Left lung (tissue), 14 donors: ENCODE measurements around the gene CLDN10. TPM values are rescaled to one million over a fixed set of nuclear protein-coding genes. Genes with fewer than 3 reads are reported as not detected.

ENCODE experiments used
- ATAC-seq: fragments of 200-7000 bp; cut with Tn5 transposase; one replicate; pipeline ENCODE4 v1.9.1; 2020; ENCODE audit warnings: moderate library complexity
- DNase-seq, 4 donors: peaks; one replicate each; pipeline ENCODE4 v3.0.0-alpha.2; 2013 to 2020
- H3K27ac ChIP-seq, 2 donors: fragments of 200-600 bp; sonication (generic) in 1 of 2; one replicate each; pipeline versions ENCODE4 v1.5.0 to v1.8.0; 2020 to 2021
- H3K27me3 ChIP-seq, 2 donors: fragments of 200-600 bp; sonication (generic) in 1 of 2; one replicate each; pipeline versions ENCODE4 v1.5.0 to v1.8.0; 2020 to 2021
- H3K36me3 ChIP-seq, 2 donors: fragments of 200-600 bp; sonication (generic) in 1 of 2; one replicate each; pipeline versions ENCODE4 v1.5.0 to v1.8.0; 2020 to 2021
- H3K4me1 ChIP-seq, 2 donors: fragments of 200-600 bp; one replicate each; pipeline ENCODE4 v1.8.0; 2021
- H3K4me3 ChIP-seq, 2 donors: fragments of 200-600 bp; sonication (generic) in 1 of 2; one replicate each; pipeline versions ENCODE4 v1.5.0 to v1.8.0; 2020 to 2021; ENCODE audit warnings: mild to moderate bottlenecking in 1 of 2
- H3K9me3 ChIP-seq, 2 donors: fragments of 200-600 bp; sonication (generic) in 1 of 2; one replicate each; pipeline versions ENCODE4 v1.5.0 to v1.8.0; 2020 to 2021
- intact Hi-C, 2 donors: fragments of 100-400 bp; cut with DNase I; formaldehyde crosslinking; loops; one replicate each; pipeline versions ENCODE4 v1.11.2 to v1.14.2; 2022
- long read RNA-seq, 12 donors: library from polyadenylated mRNA in 2 of 12; unstranded in 2 of 12; transcript quantifications; one replicate each; pipeline ENCODE4 v2.0.0 and lab custom pipeline, GENCODE V29; 2019 to 2026
- polyA plus RNA-seq, 6 donors: library from polyadenylated mRNA; unstranded; fragments of 120-200 nt; gene quantifications; one replicate each; pipeline ENCODE4 v1.2.1, GENCODE V29; 2013; ENCODE audit not compliant: insufficient read length in 6 of 6
- total RNA-seq, 2 donors: library from RNA; stranded (reverse); fragmentation: NEBNext Ultra II Directional; extraction: Animal tissue kit (Norgen Biotek cat#: 25700); gene quantifications; one replicate each; pipeline ENCODE4 v1.2.1, GENCODE V29; 2021
- TF ChIP-seq, protein P1 (sequence below), 2 donors: fragments of 200-600 bp; sonication (generic) in 1 of 2; IDR thresholded peaks; one replicate each; pipeline versions ENCODE4 v1.5.0 to v1.8.0; 2021; ENCODE audit warnings: antibody characterized with exemption in 2 of 2
- donor health status: DM: no; HTN: yes; CAD: no.
- donor health status: DM: no; HTN: no; CAD: no.

The CLDN10 gene, protein sequence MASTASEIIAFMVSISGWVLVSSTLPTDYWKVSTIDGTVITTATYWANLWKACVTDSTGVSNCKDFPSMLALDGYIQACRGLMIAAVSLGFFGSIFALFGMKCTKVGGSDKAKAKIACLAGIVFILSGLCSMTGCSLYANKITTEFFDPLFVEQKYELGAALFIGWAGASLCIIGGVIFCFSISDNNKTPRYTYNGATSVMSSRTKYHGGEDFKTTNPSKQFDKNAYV
- total RNA-seq (1 to 10 TPM; 1.3 to 1.9 TPM), polyA plus RNA-seq (1 to 10 TPM; 2.0 to 4.7 (median 2.9) TPM)
- long read RNA-seq, donor 1, partial matches to known transcripts: 0 of 1 reads
- long read RNA-seq, donor 1, other reads (novel, unspliced or antisense): 0 of 1 reads
- long read RNA-seq, donor 2, partial matches to known transcripts: 0 of 1 reads
- long read RNA-seq, donor 2, other reads (novel, unspliced or antisense): 0 of 1 reads
- long read RNA-seq, donor 3, partial matches to known transcripts: 0 of 1 reads
- long read RNA-seq, donor 3, other reads (novel, unspliced or antisense): 0 of 1 reads
- long read RNA-seq, donor 4, partial matches to known transcripts: 0 of 3 reads
- long read RNA-seq, donor 4, other reads (novel, unspliced or antisense): 0 of 3 reads
- long read RNA-seq, donor 5, transcript CLDN10-201 (5 exons, 949 nt): major isoform, 5 of 5 reads
- long read RNA-seq, donor 5, partial matches to known transcripts: 0 of 5 reads
- long read RNA-seq, donor 5, other reads (novel, unspliced or antisense): 0 of 5 reads
- long read RNA-seq, donor 6, partial matches to known transcripts: 0 of 4 reads
- long read RNA-seq, donor 6, other reads (novel, unspliced or antisense): 0 of 4 reads
- long read RNA-seq, donor 7, partial matches to known transcripts: 0 of 2 reads
- long read RNA-seq, donor 7, other reads (novel, unspliced or antisense): 0 of 2 reads
- long read RNA-seq, donor 8, partial matches to known transcripts: 12 of 14 reads
- long read RNA-seq, donor 8, other reads (novel, unspliced or antisense): 0 of 14 reads
- long read RNA-seq, donor 9: 0 reads
- long read RNA-seq, donor 10, partial matches to known transcripts: 0 of 3 reads
- long read RNA-seq, donor 10, other reads (novel, unspliced or antisense): 1 of 3 reads
- long read RNA-seq, donor 11, transcript CLDN10-201 (5 exons, 949 nt): major isoform, 9 of 9 reads
- long read RNA-seq, donor 11, partial matches to known transcripts: 0 of 9 reads
- long read RNA-seq, donor 11, other reads (novel, unspliced or antisense): 0 of 9 reads
- long read RNA-seq, donor 12, partial matches to known transcripts: 0 of 2 reads
- long read RNA-seq, donor 12, other reads (novel, unspliced or antisense): 0 of 2 reads

DNA sequence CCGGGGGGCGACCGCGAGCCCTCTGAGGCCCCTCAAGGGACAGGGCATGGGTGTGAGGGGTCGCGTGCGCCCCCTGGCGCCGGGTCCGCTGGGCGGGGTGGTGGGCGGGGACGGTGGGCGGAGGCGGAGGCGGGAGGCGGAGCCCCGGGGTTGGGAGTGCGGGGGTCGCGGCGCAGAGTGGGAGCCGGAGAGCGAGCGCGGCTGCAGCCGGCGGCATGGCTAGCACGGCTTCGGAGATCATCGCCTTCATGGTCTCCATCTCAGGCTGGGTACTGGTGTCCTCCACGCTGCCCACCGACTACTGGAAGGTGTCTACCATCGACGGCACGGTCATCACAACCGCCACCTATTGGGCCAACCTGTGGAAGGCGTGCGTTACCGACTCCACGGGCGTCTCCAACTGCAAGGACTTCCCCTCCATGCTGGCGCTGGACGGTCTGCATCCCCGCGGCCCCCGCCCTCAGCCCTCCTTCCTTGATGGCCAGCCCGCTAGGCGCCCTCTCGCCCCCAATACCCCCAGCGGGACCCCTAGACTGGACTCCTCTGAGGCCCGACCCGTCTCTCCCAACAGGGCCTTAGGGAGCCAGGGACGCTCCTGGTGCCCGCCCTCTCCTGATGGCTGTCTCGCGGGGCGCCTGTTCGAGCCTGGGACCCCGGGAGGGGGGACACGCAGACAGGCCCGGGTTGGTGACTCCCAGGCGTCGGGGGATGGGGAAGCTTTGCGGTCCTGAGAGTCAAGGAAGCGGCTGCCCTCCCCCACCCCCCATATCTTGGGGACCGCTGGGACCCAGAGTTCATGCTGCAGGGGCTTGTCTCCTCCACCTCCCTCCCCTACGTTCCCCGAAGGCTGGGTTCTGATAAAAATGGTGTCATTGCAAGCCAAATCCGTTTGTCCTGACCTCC lies at the start of gene CLDN10:
Gene CLDN10 (plus strand): TSS at position 182 of the 903 bp plus-strand sequence. CDS start 34 bp downstream, at position 216.
- intact Hi-C loops: no loop called here
- Histone ChIP-seq H3K27ac (no peak within 1 kb of the TSS), H3K4me1 (peaks cover 0 to 19% of the 10 kb centered on the region in 2 donors), H3K27me3 (peaks cover 43 to 57% of the 10 kb centered on the region in 2 donors), H3K9me3 (no peaks in the 10 kb centered on the region), H3K36me3 (no peaks in the 10 kb centered on the region), H3K4me3 (peak within 1 kb of the TSS in 1 of 2 donors; percentile 16)
- TF ChIP-seq, protein P1, sequence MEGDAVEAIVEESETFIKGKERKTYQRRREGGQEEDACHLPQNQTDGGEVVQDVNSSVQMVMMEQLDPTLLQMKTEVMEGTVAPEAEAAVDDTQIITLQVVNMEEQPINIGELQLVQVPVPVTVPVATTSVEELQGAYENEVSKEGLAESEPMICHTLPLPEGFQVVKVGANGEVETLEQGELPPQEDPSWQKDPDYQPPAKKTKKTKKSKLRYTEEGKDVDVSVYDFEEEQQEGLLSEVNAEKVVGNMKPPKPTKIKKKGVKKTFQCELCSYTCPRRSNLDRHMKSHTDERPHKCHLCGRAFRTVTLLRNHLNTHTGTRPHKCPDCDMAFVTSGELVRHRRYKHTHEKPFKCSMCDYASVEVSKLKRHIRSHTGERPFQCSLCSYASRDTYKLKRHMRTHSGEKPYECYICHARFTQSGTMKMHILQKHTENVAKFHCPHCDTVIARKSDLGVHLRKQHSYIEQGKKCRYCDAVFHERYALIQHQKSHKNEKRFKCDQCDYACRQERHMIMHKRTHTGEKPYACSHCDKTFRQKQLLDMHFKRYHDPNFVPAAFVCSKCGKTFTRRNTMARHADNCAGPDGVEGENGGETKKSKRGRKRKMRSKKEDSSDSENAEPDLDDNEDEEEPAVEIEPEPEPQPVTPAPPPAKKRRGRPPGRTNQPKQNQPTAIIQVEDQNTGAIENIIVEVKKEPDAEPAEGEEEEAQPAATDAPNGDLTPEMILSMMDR (IDR thresholded peaks at IDR 0.05): no peak
- DNase-seq: peak in 2 of 4 donors; percentile 48 to 77
- ATAC-seq: peak; percentile 22

DNA sequence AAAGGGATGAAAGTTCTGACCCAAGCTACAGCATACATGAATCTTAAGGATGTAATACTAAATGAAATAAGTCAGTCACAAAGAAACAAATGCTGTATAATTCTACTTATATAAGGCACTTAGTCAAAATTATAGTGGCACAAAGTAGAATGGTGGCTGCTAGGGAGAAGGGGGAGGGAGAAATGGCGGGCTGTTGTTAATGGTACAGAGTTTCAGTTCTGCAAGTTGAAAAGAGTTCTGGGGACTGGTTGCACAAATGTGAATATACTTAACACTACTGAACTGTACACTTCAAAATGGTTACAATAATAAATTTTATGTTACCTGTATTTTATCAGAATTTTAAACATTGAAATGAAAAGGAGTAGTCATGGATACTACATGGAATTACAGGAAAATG lies 48.9 kb upstream of the CLDN10 start:
- TF ChIP-seq, protein P1 (IDR thresholded peaks at IDR 0.05): no peak
- intact Hi-C loops: no loop called here

DNA sequence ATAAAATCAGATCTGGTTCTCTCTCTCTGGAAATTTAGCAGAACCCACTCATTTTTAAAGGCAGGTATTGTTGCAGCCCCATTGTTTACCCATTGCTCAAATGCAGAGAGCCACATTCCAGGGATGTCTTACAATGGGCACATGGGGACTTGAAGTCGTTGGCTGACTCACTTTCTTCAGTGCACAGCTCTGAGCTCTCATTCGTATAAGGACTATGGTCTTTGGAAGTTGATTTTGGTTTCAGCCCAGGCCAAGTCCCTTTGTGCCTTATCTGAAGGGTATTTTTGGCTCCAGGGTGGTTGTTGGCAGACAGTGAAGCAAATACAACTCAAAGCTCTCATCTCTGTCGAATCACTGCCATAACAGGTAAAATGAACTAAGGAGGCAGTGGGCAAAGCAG lies 47.3 kb upstream of the CLDN10 start:
- H3K27me3 ChIP-seq: no peaks in the 10 kb centered on the region
- intact Hi-C loops: no loop called here
- DNase-seq (no peak), ATAC-seq (peak; percentile 87)
- H3K4me1 ChIP-seq: peaks cover 0 to 10% of the 10 kb centered on the region in 2 donors
- TF ChIP-seq, protein P1 (IDR thresholded peaks at IDR 0.05): no peak
- H3K36me3 ChIP-seq: no peaks in the 10 kb centered on the region
- no peak overlapping the region for H3K27ac ChIP-seq
- no peak overlapping the region for H3K4me3 ChIP-seq
- H3K9me3 ChIP-seq: peaks cover 0 to 8% of the 10 kb centered on the region in 2 donors

More for the DNA sequence above, 48.9 kb upstream of the CLDN10 start:
- ATAC-seq (no peak), DNase-seq (no peak)
- Histone ChIP-seq H3K9me3 (peaks cover 0 to 8% of the 10 kb centered on the region in 2 donors), H3K36me3 (no peaks in the 10 kb centered on the region), H3K4me1 (no peaks in the 10 kb centered on the region), H3K4me3 (no peak overlapping the region), H3K27me3 (no peaks in the 10 kb centered on the region), H3K27ac (no peak overlapping the region)

DNA sequence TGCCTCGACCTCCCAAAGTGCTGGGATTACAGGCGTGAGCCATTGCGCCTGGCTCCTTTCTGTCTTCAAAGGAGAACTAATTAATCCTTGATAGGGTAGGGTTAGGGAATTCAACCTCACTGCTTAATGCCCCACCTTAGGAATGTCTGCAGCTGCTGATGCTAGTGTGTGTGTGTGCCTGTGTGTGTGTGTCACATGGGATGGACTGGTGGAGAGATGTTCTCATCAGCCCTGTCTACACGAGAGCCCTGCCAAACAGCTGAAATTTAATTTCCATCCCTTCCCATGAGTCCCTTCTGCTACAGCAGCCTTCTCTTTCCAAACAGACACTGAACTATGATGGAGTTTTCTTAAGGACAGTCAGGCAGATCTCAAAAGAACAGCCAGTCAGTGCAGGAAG lies 46.5 kb upstream of the CLDN10 start:
- ATAC-seq (no peak), DNase-seq (no peak)
- no peaks in the 10 kb centered on the region for H3K27me3 ChIP-seq
- peaks cover 0 to 13% of the 10 kb centered on the region in 2 donors for H3K4me1 ChIP-seq
- peaks cover 0 to 8% of the 10 kb centered on the region in 2 donors for H3K9me3 ChIP-seq
- TF ChIP-seq, protein P1 (IDR thresholded peaks at IDR 0.05): no peak
- no peak overlapping the region for H3K4me3 ChIP-seq
- H3K36me3 ChIP-seq: no peaks in the 10 kb centered on the region
- intact Hi-C loops: no loop called here
- no peak overlapping the region for H3K27ac ChIP-seq
